ENCODE data around the gene SHROOM4.

- TF ChIP-seq EP300 (IDR thresholded peaks at IDR 0.05) (no peak), CTCF (IDR thresholded peaks at IDR 0.05) (no peak)
Measured at GRCh38 chrX:50852524-50852923, 38.5 kb upstream of the SHROOM4 start.
